OCI-LY7 (cell line): ENCODE measurements around the gene CEP68. TPM values are rescaled to one million over a fixed set of nuclear protein-coding genes. Genes with fewer than 3 reads are reported as not detected.

Experiments used
- BruUV-seq: library from RNA; stranded (reverse); fragments of 400-500 nt; replicated peaks from 2 replicates; lab custom pipeline; 2021; lab: Mats Ljungman, UMichigan
- CTCF ChIA-PET: fragments of 300-600 bp; sonication (Branson Sonifier 250); formaldehyde crosslinking; loops from one replicate; lab custom pipeline; 2022; ENCODE audit warnings: antibody characterized with exemption; ENCODE audit not compliant: unreplicated experiment; lab: Charles Lee
- POLR2A ChIA-PET: fragments of 300-600 bp; sonication (Branson Sonifier 250); formaldehyde crosslinking; loops from one replicate; lab custom pipeline; 2022; ENCODE audit warnings: antibody characterized with exemption; lab: Charles Lee
- DNase-seq: peaks from one replicate; pipeline ENCODE4 v3.0.0-alpha.2; 2015; ENCODE audit warnings: low spot score
- H2AFZ ChIP-seq: fragments of 200-600 bp; sonication (generic), shearing (Covaris generic); 2 replicates; pipeline ENCODE4 v1.6.1; 2014; ENCODE audit warnings: mild to moderate bottlenecking, antibody characterized with exemption, low read length, moderate library complexity
- H3K27ac ChIP-seq: fragments of 200-600 bp; sonication (generic); 2 replicates; pipeline ENCODE4 v1.5.1; 2014; ENCODE audit warnings: mixed run types, low read depth, mild to moderate bottlenecking, moderate library complexity, low read length, inconsistent platforms; ENCODE audit not compliant: poor library complexity, severe bottlenecking
- H3K36me3 ChIP-seq: fragments of 200-600 bp; sonication (generic); 2 replicates; pipeline ENCODE4 v1.6.1; 2014; ENCODE audit warnings: mild to moderate bottlenecking, antibody characterized with exemption, low read length, moderate library complexity, mixed read lengths; ENCODE audit not compliant: insufficient read depth
- H3K4me1 ChIP-seq: fragments of 200-600 bp; sonication (generic); 2 replicates; pipeline ENCODE4 v1.5.1; 2014; ENCODE audit warnings: mild to moderate bottlenecking, low read length; ENCODE audit not compliant: insufficient read depth, poor library complexity, severe bottlenecking
- H3K4me2 ChIP-seq: fragments of 200-600 bp; sonication (generic); 2 replicates; pipeline ENCODE4 v1.6.1; 2014; ENCODE audit warnings: mild to moderate bottlenecking, low read length
- H3K4me3 ChIP-seq: fragments of 200-600 bp; sonication (generic); 2 replicates; pipeline ENCODE4 v1.5.1; 2014; ENCODE audit warnings: mild to moderate bottlenecking, low read depth, low read length; ENCODE audit not compliant: poor library complexity, severe bottlenecking
- H3K79me2 ChIP-seq: fragments of 200-600 bp; sonication (generic); 2 replicates; pipeline ENCODE4 v1.6.1; 2016; ENCODE audit warnings: low read depth, mild to moderate bottlenecking, low read length, moderate library complexity, mixed read lengths; ENCODE audit not compliant: insufficient read depth
- H3K9me2 ChIP-seq: fragments of 200-600 bp; sonication (generic); 2 replicates; pipeline ENCODE4 v1.6.1; 2016; ENCODE audit warnings: mild to moderate bottlenecking, low read length, mixed read lengths; ENCODE audit not compliant: insufficient read depth
- H3K9me3 ChIP-seq: fragments of 200-600 bp; sonication (generic); 2 replicates; pipeline ENCODE4 v1.6.1; 2014; ENCODE audit warnings: mild to moderate bottlenecking, mixed run types, low read length, mixed read lengths
- H4K20me1 ChIP-seq: fragments of 200-600 bp; sonication (generic); 2 replicates; pipeline ENCODE4 v1.6.1; 2014; ENCODE audit warnings: mild to moderate bottlenecking, antibody characterized with exemption, low read length, moderate library complexity, mixed read lengths; ENCODE audit not compliant: insufficient read depth
- EZH2phosphoT487 ChIP-seq: fragments of 200-600 bp; sonication (generic); IDR thresholded peaks from 2 replicates; pipeline ENCODE4 v1.6.1; 2018; ENCODE audit warnings: low read depth, borderline replicate concordance, mild to moderate bottlenecking, mixed run types, antibody characterized with exemption, low read length, moderate library complexity, mixed read lengths
- intact Hi-C: fragments of 100-400 bp; cut with micrococcal nuclease; formaldehyde crosslinking; loops from one replicate; pipeline ENCODE4 v1.10.0; 2022; ENCODE audit not compliant: unreplicated experiment
- total RNA-seq, 2 experiments: library from RNA; depleted of rRNA in 1 of 2; stranded (reverse); fragments of >200 nt in 1 of 2; shearing (Covaris generic) in 1 of 2; gene quantifications; 2 replicates each; pipeline ENCODE4 v1.2.3, GENCODE V29; 2014 to 2022
- TF ChIP-seq, protein P1 (sequence below): fragments of 200-600 bp; sonication (generic); conservative IDR thresholded peaks from 2 replicates; pipeline ENCODE4 v1.5.1; 2014; ENCODE audit warnings: mild to moderate bottlenecking, antibody characterized with exemption, low read length, moderate library complexity, mixed read lengths

The CEP68 gene
- total RNA-seq, 2 experiments from 2014 or later, result 8.7 to 17.1 TPM

DNA sequence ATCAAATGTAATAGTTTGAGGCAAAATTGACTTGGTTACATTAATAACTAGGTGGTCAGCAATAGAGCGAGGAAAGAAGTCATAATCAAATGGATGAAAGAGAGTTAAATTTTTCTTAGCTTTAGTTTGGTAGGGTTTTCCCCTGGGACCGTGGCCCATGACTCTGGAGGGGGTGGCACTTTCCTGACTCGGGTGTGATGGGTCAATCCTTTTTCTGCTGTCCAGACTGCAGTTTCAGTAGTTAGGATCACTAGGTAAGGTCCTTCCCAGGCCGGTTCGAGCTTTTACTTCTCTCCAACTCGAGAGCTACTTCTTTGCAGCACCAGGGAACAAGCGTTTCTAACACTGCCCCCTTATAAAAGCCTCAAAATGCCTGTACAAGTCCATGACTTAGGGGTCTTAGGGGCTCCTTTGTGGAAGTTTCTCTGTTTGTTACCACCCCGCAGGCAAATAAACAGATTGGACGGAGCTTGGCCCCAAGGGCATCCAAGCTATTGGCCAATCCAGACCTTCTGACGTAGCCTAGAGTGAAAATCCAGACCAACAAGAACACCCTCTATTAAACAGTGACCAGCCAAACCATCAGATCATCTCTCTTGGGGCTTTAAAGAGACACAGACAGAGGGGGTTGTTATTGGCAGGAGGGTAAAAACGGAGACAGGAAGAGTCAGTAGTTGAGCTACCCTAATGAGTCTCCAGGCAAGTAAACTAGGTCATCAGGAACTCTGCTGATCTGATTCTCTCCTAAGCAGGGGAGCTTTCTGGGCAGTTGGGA, 9.4 kb upstream of the CEP68 start:
- H3K27ac ChIP-seq, result no peak overlapping the region
- H4K20me1 ChIP-seq, result no peaks in the 10 kb centered on the region
- ChIA-PET POLR2A (interaction anchor here (0.5 to 1.2 kb wide), 4 partner anchors 8 to 438 kb away, joined by 3 to 8 read pairs (median 4); partner anchors contain the start of gene CEP68), CTCF (no interaction called here)
- no peak for TF ChIP-seq EZH2phosphoT487
- TF ChIP-seq, protein P1, sequence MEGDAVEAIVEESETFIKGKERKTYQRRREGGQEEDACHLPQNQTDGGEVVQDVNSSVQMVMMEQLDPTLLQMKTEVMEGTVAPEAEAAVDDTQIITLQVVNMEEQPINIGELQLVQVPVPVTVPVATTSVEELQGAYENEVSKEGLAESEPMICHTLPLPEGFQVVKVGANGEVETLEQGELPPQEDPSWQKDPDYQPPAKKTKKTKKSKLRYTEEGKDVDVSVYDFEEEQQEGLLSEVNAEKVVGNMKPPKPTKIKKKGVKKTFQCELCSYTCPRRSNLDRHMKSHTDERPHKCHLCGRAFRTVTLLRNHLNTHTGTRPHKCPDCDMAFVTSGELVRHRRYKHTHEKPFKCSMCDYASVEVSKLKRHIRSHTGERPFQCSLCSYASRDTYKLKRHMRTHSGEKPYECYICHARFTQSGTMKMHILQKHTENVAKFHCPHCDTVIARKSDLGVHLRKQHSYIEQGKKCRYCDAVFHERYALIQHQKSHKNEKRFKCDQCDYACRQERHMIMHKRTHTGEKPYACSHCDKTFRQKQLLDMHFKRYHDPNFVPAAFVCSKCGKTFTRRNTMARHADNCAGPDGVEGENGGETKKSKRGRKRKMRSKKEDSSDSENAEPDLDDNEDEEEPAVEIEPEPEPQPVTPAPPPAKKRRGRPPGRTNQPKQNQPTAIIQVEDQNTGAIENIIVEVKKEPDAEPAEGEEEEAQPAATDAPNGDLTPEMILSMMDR, result no peak
- H3K4me1 ChIP-seq, result peaks cover 4% of the 10 kb centered on the region
- intact Hi-C loops, result no loop called here
- no peaks in the 10 kb centered on the region for H3K9me2 ChIP-seq
- H3K9me3 ChIP-seq, result peaks cover 43% of the 10 kb centered on the region
- H3K4me2 ChIP-seq, result no peak overlapping the region
- H3K4me3 ChIP-seq, result no peak overlapping the region
- H2AFZ ChIP-seq, result no peak overlapping the region
- H3K79me2 ChIP-seq, result no peaks in the 10 kb centered on the region
- no TSS peak for BruUV-seq
- H3K36me3 ChIP-seq, result peaks cover 57% of the 10 kb centered on the region
- no peak for DNase-seq

DNA sequence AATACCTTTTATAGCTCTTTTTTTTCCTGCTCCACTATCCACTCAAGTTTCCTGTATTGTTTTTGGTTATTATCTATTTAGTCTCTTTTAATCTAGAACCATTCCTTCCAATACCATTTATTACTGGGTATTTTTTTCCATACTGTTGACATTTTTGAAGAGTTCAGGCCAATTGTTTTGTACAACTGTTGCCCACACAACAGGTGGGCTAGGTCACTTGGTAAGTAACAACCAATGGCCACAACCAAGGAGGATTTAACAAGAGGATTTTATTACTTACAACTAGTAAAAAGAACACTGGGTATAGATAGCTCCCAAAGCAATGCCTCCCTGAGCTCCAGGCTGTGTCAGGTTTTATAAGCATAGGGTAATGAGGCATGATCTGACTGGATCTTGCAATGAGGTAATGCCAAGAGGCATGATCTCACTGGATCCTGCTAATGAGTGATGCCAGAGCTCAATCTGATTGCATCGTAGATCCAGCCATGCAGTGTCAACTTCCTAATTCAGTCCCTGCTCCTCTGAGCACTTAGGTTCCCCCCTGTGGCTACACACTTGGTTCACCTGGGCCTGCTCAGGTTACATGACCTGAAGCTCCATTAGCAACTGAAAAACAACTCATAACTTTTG, 7.1 kb upstream of the CEP68 start:
- DNase-seq, result no peak
- Histone ChIP-seq H4K20me1 (no peaks in the 10 kb centered on the region), H3K9me2 (no peaks in the 10 kb centered on the region), H3K4me2 (no peak overlapping the region), H3K9me3 (peaks cover 35% of the 10 kb centered on the region), H3K4me1 (peaks cover 27% of the 10 kb centered on the region), H3K4me3 (no peak overlapping the region), H3K79me2 (0 out of 2 replicates have a peak, but pooled peaks cover 1% of the 10 kb centered on the region), H3K27ac (no peak overlapping the region), H2AFZ (no peak overlapping the region), H3K36me3 (peaks cover 50% of the 10 kb centered on the region)
- POLR2A ChIA-PET, result interaction anchor here (0.6 to 1.0 kb wide), 2 partner anchors 164 to 406 kb away, joined by 3 read pairs; no protein-coding TSS in a partner anchor
- TF ChIP-seq, protein P1, result no peak
- TF ChIP-seq EZH2phosphoT487, result no peak
- no TSS peak for BruUV-seq
- CTCF ChIA-PET, result no interaction called here
- intact Hi-C loops, result no loop called here
